ENCODE data around the gene FASLG. TPM values are rescaled to one million over a fixed set of nuclear protein-coding genes. Genes with fewer than 3 reads are reported as not detected.

The FASLG gene
- polyA plus RNA-seq, 1 experiment: not detected

- no peaks in the 10 kb centered on the region for H3K27me3 ChIP-seq (ENCODE audit: control insufficient read depth, insufficient read depth, low read length)
- no peak overlapping the region for H3K27ac ChIP-seq (ENCODE audit: low read depth, low read length)
- H3K9me3 ChIP-seq (ENCODE audit: control insufficient read depth, insufficient read depth, low read length): no peaks in the 10 kb centered on the region
- CTCF ChIA-PET: no interaction called here
- TF ChIP-seq, protein P1, sequence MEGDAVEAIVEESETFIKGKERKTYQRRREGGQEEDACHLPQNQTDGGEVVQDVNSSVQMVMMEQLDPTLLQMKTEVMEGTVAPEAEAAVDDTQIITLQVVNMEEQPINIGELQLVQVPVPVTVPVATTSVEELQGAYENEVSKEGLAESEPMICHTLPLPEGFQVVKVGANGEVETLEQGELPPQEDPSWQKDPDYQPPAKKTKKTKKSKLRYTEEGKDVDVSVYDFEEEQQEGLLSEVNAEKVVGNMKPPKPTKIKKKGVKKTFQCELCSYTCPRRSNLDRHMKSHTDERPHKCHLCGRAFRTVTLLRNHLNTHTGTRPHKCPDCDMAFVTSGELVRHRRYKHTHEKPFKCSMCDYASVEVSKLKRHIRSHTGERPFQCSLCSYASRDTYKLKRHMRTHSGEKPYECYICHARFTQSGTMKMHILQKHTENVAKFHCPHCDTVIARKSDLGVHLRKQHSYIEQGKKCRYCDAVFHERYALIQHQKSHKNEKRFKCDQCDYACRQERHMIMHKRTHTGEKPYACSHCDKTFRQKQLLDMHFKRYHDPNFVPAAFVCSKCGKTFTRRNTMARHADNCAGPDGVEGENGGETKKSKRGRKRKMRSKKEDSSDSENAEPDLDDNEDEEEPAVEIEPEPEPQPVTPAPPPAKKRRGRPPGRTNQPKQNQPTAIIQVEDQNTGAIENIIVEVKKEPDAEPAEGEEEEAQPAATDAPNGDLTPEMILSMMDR (IDR thresholded peaks at IDR 0.05; ENCODE audit: low read depth, low read length): no peak
- DNase-seq (ENCODE audit: low read depth, low spot score): no peak
- H3K4me3 ChIP-seq (ENCODE audit: low read depth, low read length): no peak overlapping the region
- POLR2A ChIA-PET: no interaction called here
These were observed 38.7 kb downstream of the FASLG start for GRCh38 chr1:172697534-172698002.

DNA sequence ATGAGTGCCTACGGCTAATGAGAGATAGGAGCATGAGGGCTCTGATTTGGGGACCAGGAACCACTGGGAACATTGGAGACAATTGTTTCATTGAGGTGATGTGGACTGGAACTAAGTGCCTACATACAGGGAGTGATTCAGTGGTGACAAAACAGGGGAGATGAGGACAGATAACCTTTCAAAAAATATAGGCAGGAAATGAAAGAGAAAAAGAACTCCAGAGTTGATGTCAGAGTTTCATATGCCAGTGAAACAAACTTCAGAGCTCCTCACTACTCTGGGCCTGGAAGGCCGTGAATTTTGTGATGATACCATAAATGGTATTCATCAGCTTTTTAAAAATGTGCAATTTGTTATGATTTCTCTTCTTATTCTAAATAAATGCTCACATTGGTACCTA, 39.3 kb downstream of the FASLG start:
- DNase-seq (ENCODE audit: low read depth, low spot score): no peak
- H3K4me3 ChIP-seq (ENCODE audit: low read depth, low read length): no peak overlapping the region
- H3K9me3 ChIP-seq (ENCODE audit: control insufficient read depth, insufficient read depth, low read length): no peaks in the 10 kb centered on the region
- TF ChIP-seq, protein P1 (IDR thresholded peaks at IDR 0.05; ENCODE audit: low read depth, low read length): no peak
- POLR2A ChIA-PET: no interaction called here
- no peaks in the 10 kb centered on the region for H3K27me3 ChIP-seq (ENCODE audit: control insufficient read depth, insufficient read depth, low read length)
- CTCF ChIA-PET: no interaction called here
- H3K27ac ChIP-seq (ENCODE audit: low read depth, low read length): no peak overlapping the region

DNA sequence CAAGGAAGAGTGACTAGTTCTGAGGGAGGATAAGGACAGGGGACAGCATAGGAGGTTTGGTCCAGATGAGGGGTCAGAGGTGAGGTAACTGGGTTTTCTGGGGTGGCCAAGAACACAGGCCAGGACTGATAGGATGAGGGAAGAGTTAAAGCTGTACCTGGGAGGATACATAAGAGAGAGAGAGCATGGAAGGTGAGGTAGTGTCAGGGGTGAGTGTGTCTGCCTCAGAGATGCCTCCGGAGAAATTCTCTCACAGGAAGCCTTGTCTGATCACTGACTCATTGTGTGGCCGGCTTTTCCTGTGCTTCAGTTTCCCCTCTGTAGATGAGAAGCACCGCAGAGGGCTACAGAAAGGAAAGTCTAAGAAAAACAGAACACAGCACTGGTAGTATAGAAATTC, 40.2 kb downstream of the FASLG start:
- Histone ChIP-seq H3K4me3 (ENCODE audit: low read depth, low read length) (no peak overlapping the region), H3K9me3 (ENCODE audit: control insufficient read depth, insufficient read depth, low read length) (no peaks in the 10 kb centered on the region), H3K27ac (ENCODE audit: low read depth, low read length) (no peak overlapping the region), H3K27me3 (ENCODE audit: control insufficient read depth, insufficient read depth, low read length) (no peaks in the 10 kb centered on the region)
- POLR2A ChIA-PET: no interaction called here
- DNase-seq (ENCODE audit: low read depth, low spot score): no peak
- CTCF ChIA-PET: interaction anchor here (1.0 kb wide), 1 partner anchor 714 kb away, joined by 3 read pairs; no protein-coding TSS in a partner anchor
- TF ChIP-seq, protein P1 (IDR thresholded peaks at IDR 0.05; ENCODE audit: low read depth, low read length): no peak

- DNase-seq (ENCODE audit: low read depth, low spot score): no peak
- H3K9me3 ChIP-seq (ENCODE audit: control insufficient read depth, insufficient read depth, low read length): no peaks in the 10 kb centered on the region
- POLR2A ChIA-PET: no interaction called here
- H3K27ac ChIP-seq (ENCODE audit: low read depth, low read length): no peak overlapping the region
- H3K4me3 ChIP-seq (ENCODE audit: low read depth, low read length): no peak overlapping the region
- CTCF ChIA-PET: interaction anchor here (0.6 to 1.0 kb wide), 2 partner anchors 226 to 715 kb away, joined by 3 to 4 read pairs; no protein-coding TSS in a partner anchor
- TF ChIP-seq, protein P1 (IDR thresholded peaks at IDR 0.05; ENCODE audit: low read depth, low read length): no peak
- H3K27me3 ChIP-seq (ENCODE audit: control insufficient read depth, insufficient read depth, low read length): no peaks in the 10 kb centered on the region
These were observed 40.9 kb downstream of the FASLG start for GRCh38 chr1:172699695-172700227.

DNA sequence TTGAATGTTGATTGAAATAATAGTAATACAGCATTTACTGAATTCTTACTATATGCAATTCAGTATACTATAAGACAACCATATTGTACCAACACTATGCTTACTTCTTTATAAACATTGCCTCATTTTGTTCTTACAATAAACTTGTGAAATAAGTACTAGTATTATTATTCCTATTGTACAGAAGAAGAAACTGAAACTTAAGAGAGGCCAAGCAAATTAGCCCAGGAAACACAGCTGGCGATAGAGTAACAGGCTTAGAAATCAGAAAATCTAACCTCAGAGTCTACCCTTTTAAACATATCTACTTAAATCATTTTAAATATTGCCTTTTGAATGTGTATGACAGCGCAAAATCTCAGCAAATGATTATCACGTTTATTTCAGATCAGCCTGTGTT, 41.7 kb downstream of the FASLG start:
- Histone ChIP-seq H3K4me3 (ENCODE audit: low read depth, low read length) (no peak overlapping the region), H3K9me3 (ENCODE audit: control insufficient read depth, insufficient read depth, low read length) (no peaks in the 10 kb centered on the region), H3K27me3 (ENCODE audit: control insufficient read depth, insufficient read depth, low read length) (no peaks in the 10 kb centered on the region), H3K27ac (ENCODE audit: low read depth, low read length) (no peak overlapping the region)
- TF ChIP-seq, protein P1 (IDR thresholded peaks at IDR 0.05; ENCODE audit: low read depth, low read length): no peak
- ChIA-PET CTCF (no interaction called here), POLR2A (no interaction called here)
- no peak for DNase-seq (ENCODE audit: low read depth, low spot score)
